Tibial nerve (tissue), 4 donors: ENCODE results near the gene PCMTD2. TPM values are rescaled to one million over a fixed set of nuclear protein-coding genes. Genes with fewer than 3 reads are reported as not detected.

Experiments used
- DNase-seq, 2 donors: peaks; one replicate each; pipeline ENCODE4 v3.0.0-alpha.2; 2019; ENCODE audit warnings: low spot score in 2 of 2
- H3K27ac ChIP-seq, 4 donors: fragments of 200-600 bp; sonication (generic) in 3 of 4; one replicate each; pipeline ENCODE4 v1.5.1; 2017 to 2019; ENCODE audit warnings: mild to moderate bottlenecking in 1 of 4
- H3K27me3 ChIP-seq, 2 donors: fragments of 200-600 bp; sonication (generic) in 1 of 2; one replicate each; pipeline versions ENCODE4 v1.5.1 to v1.6.0; 2017 to 2019
- H3K36me3 ChIP-seq, 3 donors: fragments of 200-600 bp; sonication (generic); one replicate each; pipeline ENCODE4 v1.5.1; 2018 to 2019
- H3K4me1 ChIP-seq, 4 donors: fragments of 200-600 bp; sonication (generic) in 3 of 4; one replicate each; pipeline ENCODE4 v1.5.1; 2017 to 2019
- H3K4me3 ChIP-seq, 4 donors: fragments of 200-600 bp; sonication (generic) in 3 of 4; one replicate each; pipeline ENCODE4 v1.5.1; 2017 to 2019; ENCODE audit warnings: mild to moderate bottlenecking in 1 of 4, moderate library complexity in 1 of 4
- H3K9me3 ChIP-seq, 4 donors: fragments of 200-600 bp; sonication (generic) in 3 of 4; one replicate each; pipeline ENCODE4 v1.5.1; 2017 to 2019
- EP300 ChIP-seq, 2 donors: sonication (generic); formaldehyde crosslinking; IDR thresholded peaks; one replicate each; pipeline ENCODE4 v1.6.1; 2017; ENCODE audit warnings: antibody characterized with exemption in 2 of 2, mild to moderate bottlenecking in 1 of 2
- POLR2A ChIP-seq, 2 donors: fragments of 450-650 bp; IDR thresholded peaks; one replicate each; pipeline ENCODE4 v1.6.1; 2017; ENCODE audit warnings: antibody characterized with exemption in 2 of 2, mild to moderate bottlenecking in 2 of 2, moderate library complexity in 2 of 2
- WGBS, 2 donors: methylation state at CpG; one replicate each; pipeline ENCODE4 v1.1.5; 2018; 5-methylcytosine and 5-hydroxymethylcytosine counted together
- total RNA-seq, 4 donors: library from RNA; depleted of rRNA; stranded (reverse); fragments of >200 nt; gene quantifications; one replicate each; pipeline ENCODE4 v1.1.0, GENCODE V29; 2016
- TF ChIP-seq, protein P1 (sequence below), 5 experiments: fragments of 200-600 bp in 3 of 5; fragments of 450-650 bp in 2 of 5; sonication (generic) in 3 of 5; IDR thresholded peaks; one replicate each; pipeline ENCODE4 v1.5.1; 2016 to 2019; ENCODE audit warnings: antibody characterized with exemption in 5 of 5, mild to moderate bottlenecking in 3 of 5, moderate library complexity in 2 of 5

The PCMTD2 gene
- total RNA-seq, 4 donors from 2014 or later, result 57.0 to 119 (median 103) TPM

DNA sequence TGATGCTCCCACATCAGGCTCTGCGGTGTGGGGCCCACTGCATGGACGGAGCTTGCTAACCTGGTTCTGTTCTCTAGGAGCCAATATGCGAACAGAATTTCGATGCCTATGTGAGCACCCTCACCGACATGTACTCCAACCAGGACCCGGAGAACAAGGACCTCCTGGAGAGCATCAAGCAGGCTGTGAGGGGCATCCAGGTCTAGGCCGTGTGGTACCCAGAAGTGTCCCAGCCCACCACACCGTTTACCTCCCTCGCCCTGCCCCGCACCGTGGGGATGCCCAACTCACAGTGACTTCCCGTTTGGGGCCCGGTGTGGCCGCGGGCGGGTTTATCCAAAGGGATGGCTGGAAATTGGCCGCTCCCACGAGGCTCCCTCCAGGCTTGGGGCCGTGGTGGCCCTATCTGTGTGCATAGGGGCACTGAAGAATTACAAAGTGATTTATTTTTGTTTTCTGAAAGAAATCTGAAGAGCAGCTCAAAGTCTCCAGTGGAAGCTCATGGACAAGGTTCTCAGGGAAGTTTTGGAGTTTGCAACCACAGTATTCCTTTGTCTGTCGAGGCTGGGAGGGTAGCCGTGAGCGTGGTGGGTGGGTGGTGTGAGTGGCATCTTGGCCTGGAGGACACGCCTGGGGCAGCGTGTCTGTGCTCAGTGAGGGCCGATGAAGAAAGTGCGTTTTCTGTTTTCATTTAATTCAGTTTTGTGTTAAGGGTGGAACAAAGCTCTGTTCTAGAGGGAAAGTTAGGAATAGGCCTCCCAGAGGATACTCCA is 15.1 kb upstream of the PCMTD2 start:
- Histone ChIP-seq H3K4me3 (no peak overlapping the region), H3K9me3 (no peaks in the 10 kb centered on the region), H3K36me3 (no peaks in the 10 kb centered on the region), H3K27ac (no peak overlapping the region), H3K27me3 (no peaks in the 10 kb centered on the region), H3K4me1 (no peaks in the 10 kb centered on the region)
- TF ChIP-seq, protein P1, sequence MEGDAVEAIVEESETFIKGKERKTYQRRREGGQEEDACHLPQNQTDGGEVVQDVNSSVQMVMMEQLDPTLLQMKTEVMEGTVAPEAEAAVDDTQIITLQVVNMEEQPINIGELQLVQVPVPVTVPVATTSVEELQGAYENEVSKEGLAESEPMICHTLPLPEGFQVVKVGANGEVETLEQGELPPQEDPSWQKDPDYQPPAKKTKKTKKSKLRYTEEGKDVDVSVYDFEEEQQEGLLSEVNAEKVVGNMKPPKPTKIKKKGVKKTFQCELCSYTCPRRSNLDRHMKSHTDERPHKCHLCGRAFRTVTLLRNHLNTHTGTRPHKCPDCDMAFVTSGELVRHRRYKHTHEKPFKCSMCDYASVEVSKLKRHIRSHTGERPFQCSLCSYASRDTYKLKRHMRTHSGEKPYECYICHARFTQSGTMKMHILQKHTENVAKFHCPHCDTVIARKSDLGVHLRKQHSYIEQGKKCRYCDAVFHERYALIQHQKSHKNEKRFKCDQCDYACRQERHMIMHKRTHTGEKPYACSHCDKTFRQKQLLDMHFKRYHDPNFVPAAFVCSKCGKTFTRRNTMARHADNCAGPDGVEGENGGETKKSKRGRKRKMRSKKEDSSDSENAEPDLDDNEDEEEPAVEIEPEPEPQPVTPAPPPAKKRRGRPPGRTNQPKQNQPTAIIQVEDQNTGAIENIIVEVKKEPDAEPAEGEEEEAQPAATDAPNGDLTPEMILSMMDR (IDR thresholded peaks at IDR 0.05), result no peak
- no peak for TF ChIP-seq EP300 (IDR thresholded peaks at IDR 0.05)
- TF ChIP-seq POLR2A (IDR thresholded peaks at IDR 0.05), result no peak
- no peak for DNase-seq
- WGBS, 2 donors, result 80 to 83% methylated on average over 25 to 26 of the region's 26 CpGs

DNA sequence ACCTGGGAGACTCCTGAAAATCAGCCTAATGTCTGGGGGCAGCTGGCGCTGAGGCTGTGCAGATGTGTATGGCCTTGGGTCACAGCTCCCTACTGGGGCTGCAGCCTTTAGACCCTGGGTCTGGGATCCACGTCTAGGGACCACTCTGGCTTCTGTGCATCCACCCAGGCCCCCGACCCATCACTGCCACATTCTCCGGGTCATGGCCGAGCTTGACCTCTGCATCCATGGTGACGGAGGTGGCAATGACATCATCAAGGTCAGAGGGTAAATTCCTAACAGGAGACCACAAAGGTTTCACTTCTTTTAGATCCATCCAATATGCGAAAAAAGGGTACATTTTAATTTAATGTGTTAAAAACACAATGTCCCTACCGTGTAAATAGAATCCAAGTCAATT is 14.5 kb upstream of the PCMTD2 start:
- WGBS, 2 donors, result 55 to 62% methylated on average over 7 to 8 of the region's 8 CpGs
- Histone ChIP-seq H3K36me3 (no peaks in the 10 kb centered on the region), H3K4me3 (no peak overlapping the region), H3K27me3 (peaks cover 0 to 5% of the 10 kb centered on the region in 2 donors), H3K4me1 (no peaks in the 10 kb centered on the region), H3K27ac (no peak overlapping the region), H3K9me3 (no peaks in the 10 kb centered on the region)
- TF ChIP-seq POLR2A (IDR thresholded peaks at IDR 0.05) (no peak), EP300 (IDR thresholded peaks at IDR 0.05) (no peak)
- TF ChIP-seq, protein P1 (IDR thresholded peaks at IDR 0.05), result no peak
- no peak for DNase-seq

DNA sequence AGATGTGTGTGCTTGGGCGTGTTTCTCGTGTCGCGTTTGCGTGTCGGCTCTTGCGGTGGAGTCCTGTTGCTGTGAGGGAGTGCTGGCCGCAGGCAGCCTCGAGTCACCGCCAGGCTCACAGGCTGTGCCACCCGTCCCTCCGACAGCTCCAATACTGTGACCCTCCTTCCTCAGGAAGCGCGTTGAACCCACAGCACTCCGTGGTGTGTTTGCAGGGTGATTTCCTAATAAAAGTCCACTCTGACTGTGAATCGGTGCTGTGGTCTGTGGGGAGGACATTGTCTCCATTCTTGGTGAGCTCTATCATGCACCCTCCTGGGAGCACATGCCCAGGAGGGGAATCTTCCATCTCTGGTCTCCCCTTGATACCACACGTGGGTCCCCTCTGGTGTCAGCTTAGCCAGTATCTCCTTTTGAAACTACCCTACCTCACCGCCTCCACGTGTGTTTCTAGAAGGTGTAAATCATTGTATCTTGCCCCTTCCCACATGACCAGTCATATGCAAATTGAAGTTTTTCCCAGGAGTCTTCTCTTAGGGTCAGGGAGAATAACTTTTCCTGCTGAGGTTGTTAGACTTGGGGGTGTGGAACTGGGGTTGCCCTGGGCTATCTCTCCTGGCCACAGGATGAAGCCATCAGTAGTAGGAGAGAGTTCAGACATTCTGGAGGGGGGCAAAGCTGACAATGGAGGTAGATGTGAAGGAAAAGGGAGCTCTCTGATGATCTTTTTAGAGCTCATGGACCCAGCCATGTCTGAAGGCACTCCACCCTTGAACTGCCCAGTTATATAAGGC is 13.3 kb upstream of the PCMTD2 start:
- H3K36me3 ChIP-seq, result no peaks in the 10 kb centered on the region
- H3K4me1 ChIP-seq, result no peaks in the 10 kb centered on the region
- TF ChIP-seq, protein P1 (IDR thresholded peaks at IDR 0.05), result no peak
- TF ChIP-seq POLR2A (IDR thresholded peaks at IDR 0.05) (no peak), EP300 (IDR thresholded peaks at IDR 0.05) (no peak)
- no peak overlapping the region for H3K4me3 ChIP-seq
- no peak for DNase-seq
- no peak overlapping the region for H3K27ac ChIP-seq
- no peaks in the 10 kb centered on the region for H3K9me3 ChIP-seq
- WGBS, 2 donors, result 84 to 86% methylated on average over 19 of the region's 19 CpGs
- H3K27me3 ChIP-seq, result peaks cover 0 to 7% of the 10 kb centered on the region in 2 donors

DNA sequence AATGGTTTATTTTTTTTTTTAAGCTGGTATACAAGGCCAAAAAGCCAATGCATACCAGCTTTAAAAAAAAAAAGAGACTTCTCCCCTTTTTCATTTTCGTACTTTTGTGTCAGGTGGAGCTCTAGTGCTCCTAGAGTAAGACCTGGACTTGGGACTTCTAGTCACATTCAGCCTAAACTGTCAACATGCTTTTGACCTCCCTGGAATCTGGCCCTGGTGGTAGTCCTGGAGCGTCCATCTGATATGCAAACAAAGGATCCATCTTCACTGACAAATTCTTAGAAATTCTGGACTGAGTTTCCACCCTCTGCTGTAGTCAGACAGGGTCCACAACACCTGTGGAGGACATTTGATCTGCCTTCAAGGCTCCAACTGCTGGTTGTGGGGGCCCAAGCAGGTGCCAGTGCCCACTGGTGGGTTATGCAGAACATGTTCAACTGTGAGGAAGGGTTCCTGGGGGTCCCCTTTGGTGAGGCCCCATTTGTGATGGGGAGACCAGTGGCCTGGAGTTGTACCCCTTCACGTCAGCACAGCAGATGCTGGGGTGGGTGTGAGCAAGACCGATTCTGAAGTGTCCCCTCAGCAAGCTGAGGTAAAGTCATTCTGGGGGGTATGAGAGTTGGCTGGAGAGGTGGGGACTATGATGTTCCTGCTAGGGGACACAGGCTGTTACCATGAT is 12.6 kb upstream of the PCMTD2 start:
- Histone ChIP-seq H3K36me3 (no peaks in the 10 kb centered on the region), H3K4me1 (no peaks in the 10 kb centered on the region), H3K9me3 (no peaks in the 10 kb centered on the region), H3K27me3 (peaks cover 0 to 7% of the 10 kb centered on the region in 2 donors), H3K4me3 (no peak overlapping the region), H3K27ac (no peak overlapping the region)
- TF ChIP-seq EP300 (IDR thresholded peaks at IDR 0.05) (no peak), POLR2A (IDR thresholded peaks at IDR 0.05) (no peak)
- TF ChIP-seq, protein P1 (IDR thresholded peaks at IDR 0.05), result no peak
- 91 to 96% methylated on average over 4 of the region's 4 CpGs for whole genome bisulfite sequencing, 2 donors
- DNase-seq, result no peak
